AG04449 (cell line): Measurements from ENCODE around the gene DOCK10.
A peak's percentile ranks its signal among the peaks of the same experiment; 100 is the strongest.

Experiments used
- CTCF ChIA-PET: fragments of 350-600 bp; formaldehyde crosslinking; extraction: SDS; loops from one replicate; lab custom pipeline; 2021; ENCODE audit warnings: antibody characterized with exemption; lab: Yijun Ruan, JAX
- POLR2A ChIA-PET: fragments of 400-600, 350-600 bp; formaldehyde crosslinking; extraction: SDS; loops from one replicate; lab custom pipeline; 2020; ENCODE audit warnings: antibody characterized with exemption, inconsistent platforms; lab: Yijun Ruan, JAX
- DNase-seq: peaks from one replicate; pipeline ENCODE4 v3.0.0-alpha.2; 2010; ENCODE audit warnings: low read depth, low spot score
- H3K4me3 ChIP-seq: 2 replicates; pipeline ENCODE4 v1.5.1; 2011; ENCODE audit warnings: low read depth, mild to moderate bottlenecking, control low read depth, low read length
- TF ChIP-seq, protein P1 (sequence below): IDR thresholded peaks from one replicate; pipeline ENCODE4 v1.5.1; 2011; ENCODE audit warnings: mild to moderate bottlenecking, moderate library complexity, low read length, control low read depth, inconsistent platforms; ENCODE audit not compliant: insufficient read depth; ENCODE audit errors: missing control alignments

The DOCK10 gene

GRCh38 chr2:224786848-224787247 lies 255.4 kb downstream of the DOCK10 start:
- TF ChIP-seq, protein P1, sequence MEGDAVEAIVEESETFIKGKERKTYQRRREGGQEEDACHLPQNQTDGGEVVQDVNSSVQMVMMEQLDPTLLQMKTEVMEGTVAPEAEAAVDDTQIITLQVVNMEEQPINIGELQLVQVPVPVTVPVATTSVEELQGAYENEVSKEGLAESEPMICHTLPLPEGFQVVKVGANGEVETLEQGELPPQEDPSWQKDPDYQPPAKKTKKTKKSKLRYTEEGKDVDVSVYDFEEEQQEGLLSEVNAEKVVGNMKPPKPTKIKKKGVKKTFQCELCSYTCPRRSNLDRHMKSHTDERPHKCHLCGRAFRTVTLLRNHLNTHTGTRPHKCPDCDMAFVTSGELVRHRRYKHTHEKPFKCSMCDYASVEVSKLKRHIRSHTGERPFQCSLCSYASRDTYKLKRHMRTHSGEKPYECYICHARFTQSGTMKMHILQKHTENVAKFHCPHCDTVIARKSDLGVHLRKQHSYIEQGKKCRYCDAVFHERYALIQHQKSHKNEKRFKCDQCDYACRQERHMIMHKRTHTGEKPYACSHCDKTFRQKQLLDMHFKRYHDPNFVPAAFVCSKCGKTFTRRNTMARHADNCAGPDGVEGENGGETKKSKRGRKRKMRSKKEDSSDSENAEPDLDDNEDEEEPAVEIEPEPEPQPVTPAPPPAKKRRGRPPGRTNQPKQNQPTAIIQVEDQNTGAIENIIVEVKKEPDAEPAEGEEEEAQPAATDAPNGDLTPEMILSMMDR = no peak
- no peak for DNase-seq
- POLR2A ChIA-PET = no interaction called here
- H3K4me3 ChIP-seq = no peak overlapping the region
- CTCF ChIA-PET = interaction anchor here (4.4 kb wide), 1 partner anchor 9 kb away, joined by 24 read pairs; no protein-coding TSS in a partner anchor

- ChIA-PET POLR2A (no interaction called here), CTCF (interaction anchor here (0.8 to 1.5 kb wide), 4 partner anchors 10 to 425 kb away, joined by 3 to 8 read pairs (median 4); no protein-coding TSS in a partner anchor)
- no peak for DNase-seq
- no peak overlapping the region for H3K4me3 ChIP-seq
- TF ChIP-seq, protein P1 = no peak
Measured at GRCh38 chr2:224781400-224781799, 260.9 kb downstream of the DOCK10 start.

DNA sequence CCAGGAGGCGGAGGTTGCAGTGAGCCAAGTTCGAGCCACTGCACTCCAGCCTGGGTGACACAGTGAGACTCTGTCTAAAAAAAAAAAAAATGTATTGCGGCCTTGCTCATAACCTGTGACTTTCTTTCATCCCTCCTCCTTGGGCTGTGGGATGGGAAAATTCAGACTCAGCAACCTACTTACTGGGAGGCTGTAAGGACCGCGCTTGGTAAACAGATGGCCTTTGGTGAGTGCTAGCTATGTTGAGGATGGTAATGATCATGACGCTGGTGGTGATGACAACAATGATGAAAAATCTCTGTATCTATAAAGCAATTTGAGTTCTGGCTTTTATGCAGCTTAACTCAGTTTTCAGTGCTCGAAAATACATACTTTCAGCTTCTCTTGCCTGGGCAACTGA lies 261.4 kb downstream of the DOCK10 start:
- CTCF ChIA-PET = interaction anchor here (0.8 to 1.5 kb wide), 5 partner anchors 10 to 425 kb away, joined by 3 to 8 read pairs (median 4); no protein-coding TSS in a partner anchor
- DNase-seq = no peak
- POLR2A ChIA-PET = no interaction called here
- no peak overlapping the region for H3K4me3 ChIP-seq
- TF ChIP-seq, protein P1 = no peak

GRCh38 chr2:224780106-224780505 lies 262.2 kb downstream of the DOCK10 start:
- TF ChIP-seq, protein P1 = no peak
- DNase-seq = no peak
- CTCF ChIA-PET = interaction anchor here (0.8 kb wide), 1 partner anchor 422 kb away, joined by 3 read pairs; no protein-coding TSS in a partner anchor
- POLR2A ChIA-PET = no interaction called here
- no peak overlapping the region for H3K4me3 ChIP-seq

GRCh38 chr2:224778474-224778877 lies 263.8 kb downstream of the DOCK10 start:
- ChIA-PET POLR2A (no interaction called here), CTCF (interaction anchor here (0.6 to 4.7 kb wide), 25 partner anchors 8 to 882 kb away, joined by 3 to 62 read pairs (median 4); partner anchors contain the start of gene DOCK10)
- H3K4me3 ChIP-seq = no peak overlapping the region
- TF ChIP-seq, protein P1 = peak; percentile 71
- peak; percentile 33 for DNase-seq

DNA sequence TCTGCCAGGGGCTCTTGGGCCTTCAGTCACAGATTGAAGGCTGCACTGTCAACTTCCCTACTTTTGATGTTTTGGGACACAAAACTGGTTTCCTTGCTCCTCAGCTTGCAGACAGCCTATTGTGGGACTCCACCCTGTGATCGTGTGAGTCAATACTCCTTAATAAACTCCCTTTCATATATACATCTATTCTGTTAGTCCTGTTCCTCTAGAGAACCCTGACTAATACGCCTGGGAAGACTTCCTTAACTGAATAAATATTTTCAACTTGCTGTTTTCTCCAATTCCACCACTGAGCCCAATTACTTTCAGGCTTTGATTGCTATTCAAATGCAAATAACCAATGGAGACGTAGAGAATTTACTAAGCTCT lies 264.7 kb downstream of the DOCK10 start:
- TF ChIP-seq, protein P1 = no peak
- ChIA-PET POLR2A (no interaction called here), CTCF (interaction anchor here (0.7 to 4.7 kb wide), 17 partner anchors 11 to 883 kb away, joined by 3 to 62 read pairs (median 5); no protein-coding TSS in a partner anchor)

More for the DNA sequence above, 264.7 kb downstream of the DOCK10 start:
- DNase-seq = no peak
- no peak overlapping the region for H3K4me3 ChIP-seq
